Panc1 (cell line): Measurements from ENCODE around the gene HLCS. TPM values are rescaled to one million over a fixed set of nuclear protein-coding genes. Genes with fewer than 3 reads are reported as not detected.

Experiments used
- ATAC-seq: fragments of 200-7000 bp; cut with Tn5 transposase; 2 replicates; pipeline ENCODE4 v1.9.1; 2020; ENCODE audit warnings: mild to moderate bottlenecking, moderate library complexity
- BruUV-seq: library from RNA; stranded (reverse); fragments of 400-500 nt; replicated peaks from 2 replicates; lab custom pipeline; 2021; lab: Mats Ljungman, UMichigan
- CTCF ChIA-PET: fragments of 300-600 bp; sonication (Branson Sonifier 250); formaldehyde crosslinking; loops from one replicate; lab custom pipeline; 2022; ENCODE audit warnings: antibody characterized with exemption; lab: Charles Lee
- POLR2A ChIA-PET: fragments of 300-600 bp; sonication (Branson Sonifier 250); formaldehyde crosslinking; loops from one replicate; lab custom pipeline; 2022; ENCODE audit warnings: antibody characterized with exemption; lab: Charles Lee
- DNase-seq: peaks from one replicate; pipeline ENCODE4 v3.0.0-alpha.2; 2010; ENCODE audit warnings: low read depth, low spot score
- H3K27ac ChIP-seq: 2 replicates; pipeline ENCODE4 v1.5.1; 2011; ENCODE audit warnings: mild to moderate bottlenecking, low read length, inconsistent platforms
- H3K27me3 ChIP-seq: fragments of 200-500 bp; sonication (Bioruptor generic); 2 replicates; pipeline ENCODE4 v1.6.0; 2014; ENCODE audit warnings: low read length, inconsistent platforms; ENCODE audit not compliant: control insufficient read depth, insufficient read depth
- H3K36me3 ChIP-seq: fragments of 200-500 bp; sonication (Bioruptor generic); 2 replicates; pipeline ENCODE4 v1.5.1; 2014; ENCODE audit warnings: inconsistent platforms, mild to moderate bottlenecking, low read length, moderate library complexity; ENCODE audit not compliant: control insufficient read depth, insufficient read depth
- H3K4me1 ChIP-seq: 2 replicates; pipeline ENCODE4 v1.5.1; 2011; ENCODE audit warnings: inconsistent platforms, mild to moderate bottlenecking, low read length, moderate library complexity; ENCODE audit not compliant: control insufficient read depth, insufficient read depth
- H3K4me3 ChIP-seq, 2 experiments: 2 replicates each; pipeline ENCODE4 v1.5.1; 2011 to 2012; ENCODE audit warnings: low read depth in 2 of 2, low read length in 2 of 2, mild to moderate bottlenecking in 2 of 2, inconsistent platforms in 1 of 2, moderate library complexity in 1 of 2
- H3K9me3 ChIP-seq: fragments of 200-500 bp; sonication (Bioruptor generic); 2 replicates; pipeline ENCODE4 v1.5.1; 2014; ENCODE audit warnings: low read depth, mild to moderate bottlenecking, inconsistent platforms, low read length, moderate library complexity; ENCODE audit not compliant: control insufficient read depth, insufficient read depth
- CTCF ChIP-seq: fragments of 450-650 bp; IDR thresholded peaks from 2 replicates; pipeline ENCODE4 v1.5.1; 2017; ENCODE audit warnings: mild to moderate bottlenecking
- POLR2AphosphoS5 ChIP-seq: IDR thresholded peaks from 2 replicates; pipeline ENCODE4 v1.6.1; 2012; ENCODE audit warnings: mild to moderate bottlenecking, low read depth, low read length, moderate library complexity
- REST ChIP-seq, 2 experiments: IDR thresholded peaks; 2 replicates each; pipeline ENCODE4 v1.6.1; 2011 to 2012; ENCODE audit warnings: low read depth in 2 of 2, control low read depth in 1 of 2, low read length in 1 of 2, mild to moderate bottlenecking in 1 of 2, moderate library complexity in 1 of 2; ENCODE audit not compliant: insufficient read depth in 1 of 2
- SIN3A ChIP-seq: IDR thresholded peaks from 2 replicates; pipeline ENCODE4 v1.6.1; 2012; ENCODE audit warnings: low read depth, mild to moderate bottlenecking, low read length, moderate library complexity, borderline replicate concordance; ENCODE audit not compliant: insufficient read depth
- TCF7L2 ChIP-seq: IDR thresholded peaks from 2 replicates; pipeline ENCODE4 v1.6.1; 2011; ENCODE audit warnings: mild to moderate bottlenecking, low read depth, low read length, inconsistent platforms
- in situ Hi-C: cut with HindIII; loops from 2 replicates; pipeline ENCODE4 v1.10.0; 2016; ENCODE audit warnings: low sequenced_read_pairs, low pct_unique_long_range_greater_than_20kb
- intact Hi-C: fragments of 100-400 bp; cut with micrococcal nuclease; formaldehyde crosslinking; loops from one replicate; pipeline ENCODE4 v1.10.0; 2022; ENCODE audit not compliant: unreplicated experiment
- total RNA-seq: library from RNA; stranded (reverse); gene quantifications from one replicate; pipeline ENCODE4 v1.2.1, GENCODE V29; 2021; ENCODE audit not compliant: unreplicated experiment

HLCS gene
- total RNA-seq, 1 experiment from 2014 or later, result 15.3 TPM

- ChIA-PET POLR2A (no interaction called here), CTCF (interaction anchor here (0.6 kb wide), 1 partner anchor 734 kb away, joined by 8 read pairs; no protein-coding TSS in a partner anchor)
- no peaks in the 10 kb centered on the region for H3K9me3 ChIP-seq
- H3K36me3 ChIP-seq, result no peaks in the 10 kb centered on the region
- BruUV-seq, result no TSS peak
- TF ChIP-seq POLR2AphosphoS5 (no peak), CTCF (no peak), SIN3A (no peak), TCF7L2 (no peak), REST (IDR thresholded peaks at IDR 0.05; ENCODE audit: insufficient read depth in 1 of 2, low read depth in 2 of 2, low read length in 1 of 2) (no peak)
- peaks cover 21% of the 10 kb centered on the region for H3K4me1 ChIP-seq
- H3K27me3 ChIP-seq, result no peaks in the 10 kb centered on the region
- peak overlapping the region; percentile 54 for H3K27ac ChIP-seq
- peak; percentile 86 for ATAC-seq
- intact Hi-C loops (loop anchor here (10.0 kb wide), 1 partner anchor 92 kb away; no protein-coding TSS in a partner anchor), in situ Hi-C loops (no loop called here)
- H3K4me3 ChIP-seq, result no peak overlapping the region
- DNase-seq, result no peak
These were observed 119.3 kb downstream of the HLCS start for GRCh38 chr21:36847189-36847588.

GRCh38 chr21:36846631-36847030 lies 119.8 kb downstream of the HLCS start:
- peaks cover 17% of the 10 kb centered on the region for H3K4me1 ChIP-seq

More at GRCh38 chr21:36846631-36847030, 119.8 kb downstream of the HLCS start:
- H3K36me3 ChIP-seq, result no peaks in the 10 kb centered on the region
- in situ Hi-C loops (no loop called here), intact Hi-C loops (loop anchor here (10.0 kb wide), 1 partner anchor 92 kb away; no protein-coding TSS in a partner anchor)
- DNase-seq, result no peak
- peak overlapping the region; percentile 54 for H3K27ac ChIP-seq
- no peak overlapping the region for H3K4me3 ChIP-seq
- ATAC-seq, result no peak
- no TSS peak for BruUV-seq
- H3K27me3 ChIP-seq, result no peaks in the 10 kb centered on the region
- no peak for TF ChIP-seq TCF7L2
- no peak for TF ChIP-seq CTCF
- H3K9me3 ChIP-seq, result no peaks in the 10 kb centered on the region
- POLR2A ChIA-PET, result interaction anchor here (0.6 kb wide), 1 partner anchor 374 kb away, joined by 4 read pairs; no protein-coding TSS in a partner anchor
- CTCF ChIA-PET, result interaction anchor here (0.6 kb wide), 2 partner anchors 98 to 734 kb away, joined by 6 to 8 read pairs; no protein-coding TSS in a partner anchor
